Measurements from ENCODE around the gene LUZP2. TPM values are rescaled to one million over a fixed set of nuclear protein-coding genes. Genes with fewer than 3 reads are reported as not detected.

The LUZP2 gene
- total and polyA plus RNA-seq, 2 of the 8 experiments (the other 6 are each of a cell fraction or from before 2014, with no cell fraction given): 0.79 to 1.5 TPM

DNA sequence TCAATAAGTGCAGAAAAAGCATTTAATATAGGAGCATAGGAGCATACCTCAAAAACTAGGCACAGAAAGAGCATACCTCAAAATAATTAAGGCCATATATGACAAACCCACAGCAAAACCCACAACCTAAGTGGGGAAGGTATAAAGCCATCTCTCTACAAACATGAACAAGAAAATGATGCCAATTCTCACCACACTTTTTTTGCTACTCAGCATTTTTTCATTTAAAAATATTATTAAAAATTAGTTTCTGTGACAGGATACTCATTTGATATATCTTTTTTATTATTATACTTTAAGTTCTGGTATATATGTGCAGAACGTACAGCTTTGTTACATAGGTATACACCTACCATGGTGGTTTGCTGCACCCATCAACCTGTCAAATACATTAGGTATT lies 352.0 kb downstream of the LUZP2 start:
- no peak overlapping the region for H3K14ac ChIP-seq (ENCODE audit: insufficient read length)
- CTCF ChIA-PET (ENCODE audit: partially characterized antibody): no interaction called here
- no peak overlapping the region for H4K8ac ChIP-seq (ENCODE audit: extremely low read depth, insufficient read depth, low read length)
- no peaks in the 10 kb centered on the region for H3K79me2 ChIP-seq (ENCODE audit: control insufficient read depth in 1 of 2, insufficient read depth in 2 of 2, low read length in 2 of 2)
- no peaks in the 10 kb centered on the region for H3K23me2 ChIP-seq (ENCODE audit: low read depth, low read length)
- no peak overlapping the region for H3K4me3 ChIP-seq (ENCODE audit: extremely low read depth in 1 of 4, insufficient read depth in 2 of 4, low read depth in 3 of 4, low read length in 4 of 4)
- no peak overlapping the region for H2AK5ac ChIP-seq (ENCODE audit: low read depth, low read length)
- no peak overlapping the region for H2BK12ac ChIP-seq (ENCODE audit: low read depth, low read length)
- no peaks in the 10 kb centered on the region for H3K9me3 ChIP-seq (ENCODE audit: insufficient read depth in 2 of 2, low read depth in 1 of 2, low read length in 1 of 2)
- no peak overlapping the region for H2BK20ac ChIP-seq (ENCODE audit: low read length)
- no peaks in the 10 kb centered on the region for H3K4me1 ChIP-seq (replicated peaks in 1 of 4; ENCODE audit: control insufficient read depth in 3 of 4, insufficient read depth in 4 of 4, low read length in 3 of 4)
- no peaks in the 10 kb centered on the region for H3K27me3 ChIP-seq (replicated peaks in 1 of 4; ENCODE audit: control insufficient read depth in 3 of 4, extremely low read depth in 1 of 4, insufficient read depth in 3 of 4, low read length in 3 of 4)
- no peak overlapping the region for H4K91ac ChIP-seq (replicated peaks; ENCODE audit: insufficient read length, low read length)
- H4K20me1 ChIP-seq (replicated peaks in 1 of 2; ENCODE audit: control insufficient read depth in 1 of 2, insufficient read depth in 2 of 2, low read length in 2 of 2): no peaks in the 10 kb centered on the region
- FAIRE-seq (no peak), DNase-seq (ENCODE audit: low read depth in 1 of 2, low spot score in 2 of 2) (no peak)
- H3K4me2 ChIP-seq (ENCODE audit: insufficient read depth in 1 of 2, low read depth in 2 of 2, low read length in 2 of 2): no peak overlapping the region
- no peak overlapping the region for H3K27ac ChIP-seq (ENCODE audit: low read depth, low read length)
- WGBS, 2 experiments (ENCODE audit: extremely low coverage in 1 of 2, insufficient coverage in 1 of 2, insufficient read length in 1 of 2, insufficient replicate concordance in 2 of 2, low coverage in 1 of 2, low lambda C conversion rate in 2 of 2, missing lambda C conversion rate in 1 of 2): 88% methylated on average over 1 of the region's 1 CpG; no CpG with 5 or more reads in 1 of the 2 experiments
- POLR2A ChIA-PET (ENCODE audit: partially characterized antibody): interaction anchor here (0.6 kb wide), 1 partner anchor 394 kb away, joined by 3 read pairs; no protein-coding TSS in a partner anchor
- H3K56ac ChIP-seq (replicated peaks; ENCODE audit: insufficient read length, low read depth, low read length): no peak overlapping the region
- no peaks in the 10 kb centered on the region for H3K36me3 ChIP-seq (ENCODE audit: control insufficient read depth in 2 of 4, insufficient read depth in 4 of 4, low read length in 3 of 4)
- H2AFZ ChIP-seq (ENCODE audit: low read length): no peak overlapping the region
- no peak overlapping the region for H2BK15ac ChIP-seq (ENCODE audit: low read length)
- no peak overlapping the region for H3K23ac ChIP-seq (ENCODE audit: insufficient read length)
- no peaks in the 10 kb centered on the region for H3K79me1 ChIP-seq (ENCODE audit: low read depth, low read length)
- H4K5ac ChIP-seq (ENCODE audit: insufficient read length, low read depth, low read length): no peak overlapping the region
- H3K4ac ChIP-seq (replicated peaks; ENCODE audit: insufficient read length, low read depth, low read length): no peak overlapping the region
- H2BK5ac ChIP-seq (ENCODE audit: low read depth, low read length): no peak overlapping the region
- H3K18ac ChIP-seq (ENCODE audit: extremely low read depth, low read length): no peak overlapping the region
- H3K9ac ChIP-seq (replicated peaks in 1 of 4; ENCODE audit: extremely low read depth in 1 of 4, low read depth in 3 of 4, low read length in 3 of 4): no peak overlapping the region
- no peak overlapping the region for H2BK120ac ChIP-seq (replicated peaks; ENCODE audit: low read depth, low read length)
- no peak for TF ChIP-seq YY1 (IDR thresholded peaks at IDR 0.05; ENCODE audit: low read depth, low read length)
- no peak for TF ChIP-seq JUND (IDR thresholded peaks at IDR 0.05; ENCODE audit: low read length)
- TF ChIP-seq TEAD4 (IDR thresholded peaks at IDR 0.05; ENCODE audit: low read depth, low read length): no peak
- TF ChIP-seq GTF2F1 (IDR thresholded peaks at IDR 0.05; ENCODE audit: borderline replicate concordance, low read depth, low read length): no peak
- no peak for TF ChIP-seq SIRT6 (IDR thresholded peaks at IDR 0.05; ENCODE audit: low read length)
- TF ChIP-seq SIN3A (conservative IDR thresholded peaks at IDR 0.05 in 1 of 2, IDR thresholded peaks at IDR 0.05 in 1 of 2; ENCODE audit: low read depth in 1 of 2, low read length in 2 of 2): no peak
- TF ChIP-seq KDM4A (IDR thresholded peaks at IDR 0.05; ENCODE audit: low read depth, low read length, severe bottlenecking): no peak
- TF ChIP-seq POLR2AphosphoS5 (IDR thresholded peaks at IDR 0.05; ENCODE audit: low read depth, low read length): no peak
- TF ChIP-seq, protein P1, sequence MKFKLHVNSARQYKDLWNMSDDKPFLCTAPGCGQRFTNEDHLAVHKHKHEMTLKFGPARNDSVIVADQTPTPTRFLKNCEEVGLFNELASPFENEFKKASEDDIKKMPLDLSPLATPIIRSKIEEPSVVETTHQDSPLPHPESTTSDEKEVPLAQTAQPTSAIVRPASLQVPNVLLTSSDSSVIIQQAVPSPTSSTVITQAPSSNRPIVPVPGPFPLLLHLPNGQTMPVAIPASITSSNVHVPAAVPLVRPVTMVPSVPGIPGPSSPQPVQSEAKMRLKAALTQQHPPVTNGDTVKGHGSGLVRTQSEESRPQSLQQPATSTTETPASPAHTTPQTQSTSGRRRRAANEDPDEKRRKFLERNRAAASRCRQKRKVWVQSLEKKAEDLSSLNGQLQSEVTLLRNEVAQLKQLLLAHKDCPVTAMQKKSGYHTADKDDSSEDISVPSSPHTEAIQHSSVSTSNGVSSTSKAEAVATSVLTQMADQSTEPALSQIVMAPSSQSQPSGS (IDR thresholded peaks at IDR 0.05; ENCODE audit: low read length): no peak
- no peak for TF ChIP-seq GABPA (IDR thresholded peaks at IDR 0.05; ENCODE audit: borderline replicate concordance, insufficient read depth, low read length)
- no peak for TF ChIP-seq SP2 (IDR thresholded peaks at IDR 0.05; ENCODE audit: low read length)
- no peak for TF ChIP-seq ZNF274 (IDR thresholded peaks at IDR 0.05; ENCODE audit: borderline replicate concordance, extremely low read depth, low read length)

Measured in H1 (cell line).